Neural cell (in vitro differentiated cells): ENCODE measurements around the gene FAM83B. TPM values are rescaled to one million over a fixed set of nuclear protein-coding genes. Genes with fewer than 3 reads are reported as not detected.

ENCODE experiments used
- H2AFZ ChIP-seq: fragments of 200-600, 300-800 bp; sonication (generic), shearing (Covaris generic); 2 replicates; pipeline ENCODE4 v1.6.0; 2014; ENCODE audit warnings: low read depth, mild to moderate bottlenecking, antibody characterized with exemption, low read length, moderate library complexity
- H3F3A ChIP-seq: fragments of 200-600 bp; shearing (Covaris generic); 2 replicates; pipeline ENCODE4 v1.6.1; 2016; ENCODE audit warnings: mild to moderate bottlenecking, moderate library complexity, mixed read lengths, antibody characterized with exemption, low read length; ENCODE audit not compliant: insufficient read depth, poor library complexity, severe bottlenecking
- H3K27ac ChIP-seq: fragments of 200-600, 300-800 bp; sonication (generic), shearing (Covaris generic); 2 replicates; pipeline ENCODE4 v1.5.1; 2014; ENCODE audit warnings: mild to moderate bottlenecking, low read length, moderate library complexity
- H3K27me3 ChIP-seq: fragments of 300-800, 200-600 bp; sonication (generic), shearing (Covaris generic); 2 replicates; pipeline ENCODE4 v1.6.0; 2014; ENCODE audit warnings: mild to moderate bottlenecking, low read depth, low read length, moderate library complexity; ENCODE audit not compliant: insufficient read depth
- H3K36me3 ChIP-seq: fragments of 300-800, 200-600 bp; sonication (generic), shearing (Covaris generic); 2 replicates; pipeline ENCODE4 v1.5.1; 2014; ENCODE audit warnings: mild to moderate bottlenecking, antibody characterized with exemption, low read length, moderate library complexity; ENCODE audit not compliant: insufficient read depth
- H3K4me2 ChIP-seq: fragments of 300-800, 200-600 bp; sonication (generic), shearing (Covaris generic); 2 replicates; pipeline ENCODE4 v1.6.0; 2014; ENCODE audit warnings: mild to moderate bottlenecking, low read length
- H3K4me3 ChIP-seq: fragments of 300-800, 200-600 bp; sonication (generic), shearing (Covaris generic); 2 replicates; pipeline ENCODE4 v1.5.1; 2014; ENCODE audit warnings: mild to moderate bottlenecking, low read length, moderate library complexity
- H3K79me2 ChIP-seq: fragments of 200-600 bp; shearing (Covaris generic); replicated peaks from 2 replicates; pipeline ENCODE4 v1.6.0; 2014; ENCODE audit warnings: mild to moderate bottlenecking, low read length, moderate library complexity; ENCODE audit not compliant: insufficient read depth
- H3K9ac ChIP-seq: fragments of 300-800, 200-600 bp; sonication (generic), shearing (Covaris generic); 2 replicates; pipeline ENCODE4 v1.6.1; 2016; ENCODE audit warnings: mild to moderate bottlenecking, low read length, mixed read lengths
- H3K9me2 ChIP-seq: fragments of 200-600 bp; shearing (Covaris generic); 2 replicates; pipeline ENCODE4 v1.6.1; 2016; ENCODE audit warnings: mild to moderate bottlenecking, low read length, mixed read lengths; ENCODE audit not compliant: insufficient read depth
- H3K9me3 ChIP-seq: fragments of 200-600, 300-800 bp; sonication (generic), shearing (Covaris generic); 2 replicates; pipeline ENCODE4 v1.6.1; 2016; ENCODE audit warnings: mild to moderate bottlenecking, mixed run types, low read length, moderate library complexity, mixed read lengths
- H4K20me1 ChIP-seq: fragments of 200-600 bp; shearing (Covaris generic); 2 replicates; pipeline ENCODE4 v1.6.1; 2016; ENCODE audit warnings: mild to moderate bottlenecking, mixed run types; ENCODE audit not compliant: insufficient read depth
- EP300 ChIP-seq: fragments of 450-650 bp; conservative IDR thresholded peaks from 2 replicates; pipeline ENCODE4 v1.6.1; 2014; ENCODE audit warnings: antibody characterized with exemption, mild to moderate bottlenecking, moderate library complexity; ENCODE audit not compliant: poor library complexity, severe bottlenecking
- EZH2 ChIP-seq: fragments of 200-600, 300-800 bp; shearing (Covaris generic), sonication (generic); IDR thresholded peaks from 2 replicates; pipeline ENCODE4 v1.6.1; 2014; ENCODE audit warnings: antibody characterized with exemption, low read length, borderline replicate concordance, mild to moderate bottlenecking; ENCODE audit not compliant: insufficient read depth, poor library complexity, severe bottlenecking
- MXI1 ChIP-seq: fragments of 450-650 bp; conservative IDR thresholded peaks from 2 replicates; pipeline ENCODE4 v1.6.1; 2014; ENCODE audit warnings: antibody characterized with exemption, mild to moderate bottlenecking; ENCODE audit not compliant: poor library complexity, severe bottlenecking
- POLR2AphosphoS5 ChIP-seq: IDR thresholded peaks from 2 replicates; pipeline ENCODE4 v1.6.1; 2012
- RAD21 ChIP-seq: fragments of 450-650 bp; conservative IDR thresholded peaks from 2 replicates; pipeline ENCODE4 v1.6.1; 2014; ENCODE audit warnings: antibody characterized with exemption, mild to moderate bottlenecking, moderate library complexity
- REST ChIP-seq: IDR thresholded peaks from 2 replicates; pipeline ENCODE4 v1.6.1; 2012; ENCODE audit warnings: borderline replicate concordance
- SMC3 ChIP-seq: fragments of 450-650 bp; conservative IDR thresholded peaks from 2 replicates; pipeline ENCODE4 v1.6.1; 2014; ENCODE audit warnings: antibody characterized with exemption, mild to moderate bottlenecking, moderate library complexity; ENCODE audit not compliant: poor library complexity
- TAF1 ChIP-seq: IDR thresholded peaks from 2 replicates; pipeline ENCODE4 v1.6.1; 2012; ENCODE audit warnings: low read depth
- polyA plus RNA-seq: library from polyadenylated mRNA; depleted of rRNA; stranded (reverse); fragments of >200 nt; gene quantifications from 2 replicates; pipeline ENCODE4 v1.2.3, GENCODE V29; 2014
- TF ChIP-seq, protein P1 (sequence below): fragments of 450-650 bp; IDR thresholded peaks from 2 replicates; pipeline ENCODE4 v1.5.1; 2014; ENCODE audit warnings: antibody characterized with exemption, mild to moderate bottlenecking, moderate library complexity; ENCODE audit not compliant: poor library complexity, severe bottlenecking

Gene FAM83B
- polyA plus RNA-seq, 1 donor from 2014 or later: not detected

DNA sequence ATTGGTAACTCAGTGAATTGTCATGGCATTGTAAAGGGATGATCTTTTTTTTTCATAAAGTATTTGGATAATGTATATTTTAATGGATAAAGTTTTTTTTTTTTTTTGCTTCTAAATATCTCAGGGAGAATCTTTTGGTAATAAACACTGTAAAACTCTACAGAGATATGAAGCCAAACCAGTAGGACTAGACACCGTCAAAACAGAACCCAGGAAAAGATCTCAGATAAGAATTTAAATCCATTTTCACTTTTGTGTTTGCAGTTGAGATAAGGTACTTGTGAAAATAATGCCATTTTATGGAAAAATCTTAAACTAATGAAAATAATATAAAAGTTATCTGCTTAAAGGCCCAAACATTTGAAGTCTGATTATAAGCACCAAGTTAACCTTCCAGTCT is 27.0 kb downstream of the FAM83B start:
- H3K4me2 ChIP-seq: no peak overlapping the region
- TF ChIP-seq POLR2AphosphoS5 (no peak), MXI1 (no peak), SMC3 (no peak), TAF1 (no peak), EZH2 (no peak), EP300 (no peak), REST (no peak), RAD21 (no peak)
- TF ChIP-seq, protein P1, sequence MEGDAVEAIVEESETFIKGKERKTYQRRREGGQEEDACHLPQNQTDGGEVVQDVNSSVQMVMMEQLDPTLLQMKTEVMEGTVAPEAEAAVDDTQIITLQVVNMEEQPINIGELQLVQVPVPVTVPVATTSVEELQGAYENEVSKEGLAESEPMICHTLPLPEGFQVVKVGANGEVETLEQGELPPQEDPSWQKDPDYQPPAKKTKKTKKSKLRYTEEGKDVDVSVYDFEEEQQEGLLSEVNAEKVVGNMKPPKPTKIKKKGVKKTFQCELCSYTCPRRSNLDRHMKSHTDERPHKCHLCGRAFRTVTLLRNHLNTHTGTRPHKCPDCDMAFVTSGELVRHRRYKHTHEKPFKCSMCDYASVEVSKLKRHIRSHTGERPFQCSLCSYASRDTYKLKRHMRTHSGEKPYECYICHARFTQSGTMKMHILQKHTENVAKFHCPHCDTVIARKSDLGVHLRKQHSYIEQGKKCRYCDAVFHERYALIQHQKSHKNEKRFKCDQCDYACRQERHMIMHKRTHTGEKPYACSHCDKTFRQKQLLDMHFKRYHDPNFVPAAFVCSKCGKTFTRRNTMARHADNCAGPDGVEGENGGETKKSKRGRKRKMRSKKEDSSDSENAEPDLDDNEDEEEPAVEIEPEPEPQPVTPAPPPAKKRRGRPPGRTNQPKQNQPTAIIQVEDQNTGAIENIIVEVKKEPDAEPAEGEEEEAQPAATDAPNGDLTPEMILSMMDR: no peak
- no peaks in the 10 kb centered on the region for H3F3A ChIP-seq
- no peaks in the 10 kb centered on the region for H3K9me2 ChIP-seq
- no peak overlapping the region for H3K27ac ChIP-seq
- H3K27me3 ChIP-seq: no peaks in the 10 kb centered on the region
- no peak overlapping the region for H3K4me3 ChIP-seq
- H3K79me2 ChIP-seq: no peaks in the 10 kb centered on the region
- H3K9me3 ChIP-seq: no peaks in the 10 kb centered on the region
- H3K36me3 ChIP-seq: no peaks in the 10 kb centered on the region
- no peak overlapping the region for H2AFZ ChIP-seq
- no peaks in the 10 kb centered on the region for H4K20me1 ChIP-seq
- H3K9ac ChIP-seq: no peak overlapping the region

DNA sequence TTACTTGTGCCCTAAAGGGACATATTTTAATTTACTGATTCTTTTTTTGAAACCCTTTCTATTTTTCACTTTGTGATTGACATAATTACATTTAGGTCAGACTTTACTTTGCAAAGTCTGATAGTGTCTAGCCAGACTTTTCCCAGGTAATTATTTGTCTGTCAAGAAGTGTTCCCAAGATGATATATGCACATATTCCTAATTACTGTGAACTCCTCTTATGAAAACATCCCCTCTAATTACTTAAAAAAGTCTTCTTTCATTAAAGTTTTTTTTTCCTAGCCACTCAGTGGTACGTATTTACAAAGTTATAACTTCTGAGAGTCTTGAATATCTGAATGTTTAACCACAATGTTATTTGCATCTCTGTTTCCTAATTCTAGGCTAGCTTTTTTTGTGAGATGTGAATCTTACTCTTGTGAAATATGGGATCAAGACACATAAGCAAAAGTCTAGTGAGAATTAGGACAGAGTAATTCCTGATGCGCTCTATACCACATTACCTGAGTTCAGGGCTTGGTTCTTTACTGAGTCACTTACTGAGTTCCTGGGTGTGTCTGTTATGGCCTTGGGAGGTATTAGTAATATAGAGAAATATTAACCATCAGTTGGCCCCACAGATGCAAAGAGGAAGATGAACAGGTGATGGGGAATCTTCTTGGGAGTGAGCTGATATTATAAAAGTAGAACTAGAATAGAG is 27.9 kb downstream of the FAM83B start:
- Histone ChIP-seq H3K4me3 (no peak overlapping the region), H3F3A (no peaks in the 10 kb centered on the region), H3K9ac (no peak overlapping the region), H3K4me2 (no peak overlapping the region), H2AFZ (no peak overlapping the region), H3K36me3 (no peaks in the 10 kb centered on the region), H4K20me1 (no peaks in the 10 kb centered on the region), H3K9me2 (no peaks in the 10 kb centered on the region), H3K27me3 (no peaks in the 10 kb centered on the region), H3K27ac (no peak overlapping the region), H3K9me3 (no peaks in the 10 kb centered on the region), H3K79me2 (no peaks in the 10 kb centered on the region)
- TF ChIP-seq SMC3 (no peak), MXI1 (no peak), RAD21 (no peak), POLR2AphosphoS5 (no peak), EP300 (no peak), EZH2 (no peak), REST (no peak), TAF1 (no peak)
- TF ChIP-seq, protein P1: no peak
